ENCODE data around the gene SERPINB6. TPM values are rescaled to one million over a fixed set of nuclear protein-coding genes. Genes with fewer than 3 reads are reported as not detected.
A peak's percentile ranks its signal among the peaks of the same experiment; 100 is the strongest.

The SERPINB6 gene
- total and polyA plus RNA-seq, 9 of the 15 experiments (the other 6 are each of a cell fraction or from before 2014, with no cell fraction given) = 86.6 to 211 (median 143) TPM

GRCh38 chr6:2973676-2974075 lies 2.3 kb upstream of the SERPINB6 start (continued):
- no peak for TF ChIP-seq THRB (CRISPR knock-in tag; conservative IDR thresholded peaks at IDR 0.05)
- TF ChIP-seq SMARCC2 (IDR thresholded peaks at IDR 0.05; ENCODE audit: low read depth) = no peak
- TF ChIP-seq ZNF707 (CRISPR knock-in tag; conservative IDR thresholded peaks at IDR 0.05) = no peak
- TF ChIP-seq COPS2 (conservative IDR thresholded peaks at IDR 0.05) = no peak
- 0 out of 2 replicates have a peak, but pooled peaks have one; percentile 27 for TF ChIP-seq POLR2AphosphoS5 (IDR thresholded peaks at IDR 0.05; ENCODE audit: control insufficient read depth, insufficient read depth, low read depth, low read length)
- peak; percentile 26; the same call in 1 of the 2 replicates for TF ChIP-seq DPF2 (IDR thresholded peaks at IDR 0.05)
- no peak for TF ChIP-seq MBD2 (IDR thresholded peaks at IDR 0.05; ENCODE audit: borderline replicate concordance, low read depth)
- TF ChIP-seq, protein P1, sequence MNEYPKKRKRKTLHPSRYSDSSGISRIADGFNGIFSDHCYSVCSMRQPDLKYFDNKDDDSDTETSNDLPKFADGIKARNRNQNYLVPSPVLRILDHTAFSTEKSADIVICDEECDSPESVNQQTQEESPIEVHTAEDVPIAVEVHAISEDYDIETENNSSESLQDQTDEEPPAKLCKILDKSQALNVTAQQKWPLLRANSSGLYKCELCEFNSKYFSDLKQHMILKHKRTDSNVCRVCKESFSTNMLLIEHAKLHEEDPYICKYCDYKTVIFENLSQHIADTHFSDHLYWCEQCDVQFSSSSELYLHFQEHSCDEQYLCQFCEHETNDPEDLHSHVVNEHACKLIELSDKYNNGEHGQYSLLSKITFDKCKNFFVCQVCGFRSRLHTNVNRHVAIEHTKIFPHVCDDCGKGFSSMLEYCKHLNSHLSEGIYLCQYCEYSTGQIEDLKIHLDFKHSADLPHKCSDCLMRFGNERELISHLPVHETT (CRISPR knock-in tag; conservative IDR thresholded peaks at IDR 0.05 in 1 of 2, IDR thresholded peaks at IDR 0.05 in 1 of 2) = no peak
- TF ChIP-seq, protein P2, sequence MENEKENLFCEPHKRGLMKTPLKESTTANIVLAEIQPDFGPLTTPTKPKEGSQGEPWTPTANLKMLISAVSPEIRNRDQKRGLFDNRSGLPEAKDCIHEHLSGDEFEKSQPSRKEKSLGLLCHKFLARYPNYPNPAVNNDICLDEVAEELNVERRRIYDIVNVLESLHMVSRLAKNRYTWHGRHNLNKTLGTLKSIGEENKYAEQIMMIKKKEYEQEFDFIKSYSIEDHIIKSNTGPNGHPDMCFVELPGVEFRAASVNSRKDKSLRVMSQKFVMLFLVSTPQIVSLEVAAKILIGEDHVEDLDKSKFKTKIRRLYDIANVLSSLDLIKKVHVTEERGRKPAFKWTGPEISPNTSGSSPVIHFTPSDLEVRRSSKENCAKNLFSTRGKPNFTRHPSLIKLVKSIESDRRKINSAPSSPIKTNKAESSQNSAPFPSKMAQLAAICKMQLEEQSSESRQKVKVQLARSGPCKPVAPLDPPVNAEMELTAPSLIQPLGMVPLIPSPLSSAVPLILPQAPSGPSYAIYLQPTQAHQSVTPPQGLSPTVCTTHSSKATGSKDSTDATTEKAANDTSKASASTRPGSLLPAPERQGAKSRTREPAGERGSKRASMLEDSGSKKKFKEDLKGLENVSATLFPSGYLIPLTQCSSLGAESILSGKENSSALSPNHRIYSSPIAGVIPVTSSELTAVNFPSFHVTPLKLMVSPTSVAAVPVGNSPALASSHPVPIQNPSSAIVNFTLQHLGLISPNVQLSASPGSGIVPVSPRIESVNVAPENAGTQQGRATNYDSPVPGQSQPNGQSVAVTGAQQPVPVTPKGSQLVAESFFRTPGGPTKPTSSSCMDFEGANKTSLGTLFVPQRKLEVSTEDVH (IDR thresholded peaks at IDR 0.05; ENCODE audit: low read depth, partially characterized antibody) = no peak
- TF ChIP-seq USF2 (CRISPR knock-in tag; IDR thresholded peaks at IDR 0.05) = no peak
- TF ChIP-seq PYGO2 (tag; IDR thresholded peaks at IDR 0.05) = no peak
- no peak for TF ChIP-seq NFIX (CRISPR knock-in tag; IDR thresholded peaks at IDR 0.05; ENCODE audit: low read depth)
- TF ChIP-seq RBM39 (optimal IDR thresholded peaks at IDR 0.05; ENCODE audit: low read depth, low read length) = no peak
- TF ChIP-seq TGIF2 (CRISPR knock-in tag; IDR thresholded peaks at IDR 0.05) = no peak
- no peak for TF ChIP-seq NFRKB (IDR thresholded peaks at IDR 0.05; ENCODE audit: low read depth)
- 0 out of 2 replicates have a peak, but pooled peaks have one; percentile 47 for TF ChIP-seq CBFB (CRISPR knock-in tag; IDR thresholded peaks at IDR 0.05)
- no peak for TF ChIP-seq TARDBP (IDR thresholded peaks at IDR 0.05)
- no peak for TF ChIP-seq HDAC2 (IDR thresholded peaks at IDR 0.05)
- TF ChIP-seq HSF4 (CRISPR knock-in tag; IDR thresholded peaks at IDR 0.05; ENCODE audit: borderline replicate concordance) = no peak
- TF ChIP-seq ZNF695 (CRISPR knock-in tag; IDR thresholded peaks at IDR 0.05) = no peak
- no peak for TF ChIP-seq POLR2G (IDR thresholded peaks at IDR 0.05; ENCODE audit: low read depth, low read length)
- TF ChIP-seq ZNF57 (CRISPR knock-in tag; IDR thresholded peaks at IDR 0.05) = no peak
- TF ChIP-seq NELFE (IDR thresholded peaks at IDR 0.05; ENCODE audit: insufficient read depth, insufficient read length) = no peak
- TF ChIP-seq ADNP (tag; IDR thresholded peaks at IDR 0.05) = no peak

Data from K562 (cell line).